HUDEP-2 (cell line): ENCODE measurements around the gene SRGAP3.
A peak's percentile ranks its signal among the peaks of the same experiment; 100 is the strongest.

ENCODE experiments used
- DNase-seq, 76 experiments: peaks; one replicate each; lab custom pipeline; 2025; ENCODE audit not compliant: unreplicated experiment in 76 of 76; lab: John Stamatoyannopoulos, UW

SRGAP3 gene

DNA sequence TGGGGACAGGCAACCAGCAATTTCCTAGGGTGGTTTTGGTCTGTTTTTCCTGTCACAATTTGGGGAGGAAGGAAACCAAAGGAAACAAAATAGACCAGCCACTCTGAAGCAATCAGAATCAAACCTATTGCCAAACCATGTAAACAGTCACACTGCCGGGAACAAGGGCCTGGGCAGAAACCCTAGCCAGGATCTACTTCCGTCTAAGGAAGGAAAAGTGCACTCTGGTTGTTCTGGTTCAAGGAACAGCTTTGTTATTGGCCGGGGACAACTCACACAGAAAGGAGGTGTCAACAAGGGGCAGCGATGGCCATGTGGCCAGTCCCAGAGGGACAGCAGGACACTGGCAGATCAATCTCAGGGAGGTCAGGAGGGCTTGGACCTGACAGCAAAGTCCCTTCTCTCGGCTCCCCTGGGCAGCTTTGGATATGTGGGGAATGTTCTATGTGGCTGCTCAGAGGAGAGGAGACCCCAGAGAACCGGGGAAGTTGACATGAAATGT, 268.6 kb downstream of the SRGAP3 start:
- no peak for DNase-seq

DNA sequence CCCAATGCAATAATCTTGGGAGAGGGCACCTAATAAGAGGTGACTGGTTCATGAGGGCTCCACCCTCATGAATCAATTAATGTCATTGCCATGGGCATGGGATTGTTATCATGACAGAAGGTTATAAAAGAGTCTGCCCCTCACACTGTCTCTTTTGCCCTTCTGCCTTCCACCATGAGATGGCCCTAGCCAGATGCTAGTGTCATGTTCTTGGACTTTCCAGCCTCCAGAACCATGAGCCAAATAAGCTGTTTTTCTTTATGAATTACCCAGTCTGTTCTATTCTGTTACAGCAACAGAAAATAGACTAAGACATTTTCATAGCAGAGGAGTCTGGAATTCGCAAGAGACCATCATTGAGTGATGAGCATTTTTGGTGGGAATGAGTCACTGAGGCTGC, 270.2 kb downstream of the SRGAP3 start:
- DNase-seq = no peak

DNA sequence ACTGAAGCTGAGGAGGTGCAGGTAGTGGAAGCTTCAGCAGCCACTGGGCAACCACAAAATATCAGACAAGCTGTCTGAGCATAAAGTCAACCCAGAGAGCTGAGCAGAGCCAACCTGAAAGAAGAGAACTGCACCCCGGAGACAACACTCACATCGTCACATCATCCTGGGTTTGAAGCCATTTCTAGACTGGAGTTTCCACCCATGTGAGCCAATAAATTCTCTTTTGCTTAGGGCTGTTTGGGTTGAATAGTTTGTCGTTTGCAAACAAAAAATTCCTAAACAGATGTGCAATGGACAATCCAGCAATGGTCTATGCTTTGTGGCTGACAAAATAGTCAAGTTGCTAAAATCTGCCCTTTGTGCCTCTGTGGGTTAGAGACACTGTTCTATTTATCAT, 270.9 kb downstream of the SRGAP3 start:
- no peak for DNase-seq

DNA sequence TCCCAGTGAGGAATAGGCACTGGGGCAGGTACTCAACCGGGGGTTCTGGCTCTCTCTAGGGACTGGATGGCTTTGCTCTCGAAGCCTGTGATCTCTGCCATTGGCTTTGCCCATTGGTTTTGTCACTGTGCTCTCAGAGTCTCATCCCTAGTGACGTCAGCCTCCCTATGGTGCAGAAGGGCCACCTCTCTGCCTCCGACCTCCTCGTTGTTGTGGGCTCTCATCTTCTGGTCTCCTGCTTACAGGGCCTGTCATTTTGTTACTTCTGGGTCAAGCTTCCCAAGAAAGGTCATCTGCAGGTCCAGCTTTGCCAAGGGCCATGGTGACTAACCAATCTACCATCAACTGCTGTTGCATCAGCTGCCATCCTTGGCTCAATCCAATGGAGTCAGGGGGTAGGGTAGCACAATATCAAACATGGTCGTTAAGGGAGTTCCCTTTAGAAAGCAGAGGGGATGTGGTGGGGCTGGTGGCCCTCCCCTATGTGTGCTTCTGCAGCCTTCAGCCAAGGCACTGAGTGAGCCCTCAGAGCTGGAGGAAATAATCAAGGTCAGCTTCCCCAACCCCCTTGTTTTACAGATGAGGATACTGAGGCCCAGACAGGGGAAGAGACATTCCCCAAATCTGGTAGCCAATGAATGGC, 272.8 kb downstream of the SRGAP3 start:
- no peak for DNase-seq

DNA sequence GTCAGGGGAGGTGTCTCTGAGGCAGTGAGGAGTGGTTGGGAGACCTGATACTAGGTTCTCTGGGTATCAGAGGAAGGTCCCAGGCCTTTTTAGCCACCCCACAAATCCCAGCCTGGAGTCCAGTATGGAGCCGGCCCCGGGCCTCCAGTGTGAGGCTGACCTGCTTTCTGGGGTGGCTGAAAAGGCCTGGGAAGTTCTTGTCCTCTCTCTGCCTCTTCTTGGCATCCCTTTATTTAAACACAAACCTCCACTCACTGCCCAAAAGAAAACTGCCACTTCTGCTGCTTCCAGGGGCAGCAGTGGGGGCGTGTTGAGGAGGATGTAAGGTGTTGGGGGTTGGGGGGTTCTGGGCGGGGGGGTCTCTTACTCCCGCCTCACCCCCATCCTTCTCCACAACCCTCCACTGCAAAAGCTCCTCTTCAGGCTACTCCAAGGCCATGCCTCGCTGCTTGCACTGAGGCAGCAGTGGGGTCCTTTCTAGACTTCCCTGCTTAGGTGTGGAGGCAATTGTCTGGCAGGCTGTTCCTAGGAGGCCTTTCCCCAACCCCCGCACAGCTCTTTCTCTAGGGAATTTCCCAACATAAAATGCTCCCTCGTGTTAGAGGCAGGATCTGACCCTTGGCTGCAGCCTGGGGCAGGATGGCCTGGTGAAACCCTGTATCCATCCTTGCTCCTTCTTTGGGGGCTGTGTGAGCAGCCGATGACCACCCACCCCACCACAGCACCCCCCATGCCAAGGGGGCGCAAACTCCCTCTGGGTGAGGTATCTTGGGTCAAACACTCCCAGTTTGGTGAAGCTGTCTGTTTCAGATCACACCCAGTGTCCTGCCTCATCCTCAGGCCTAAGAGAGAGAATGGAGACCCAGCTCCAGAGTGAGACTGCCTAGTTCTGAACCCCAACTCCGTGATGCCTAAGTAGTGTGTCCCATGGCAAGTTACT, 274.1 kb downstream of the SRGAP3 start:
- no peak for DNase-seq

DNA sequence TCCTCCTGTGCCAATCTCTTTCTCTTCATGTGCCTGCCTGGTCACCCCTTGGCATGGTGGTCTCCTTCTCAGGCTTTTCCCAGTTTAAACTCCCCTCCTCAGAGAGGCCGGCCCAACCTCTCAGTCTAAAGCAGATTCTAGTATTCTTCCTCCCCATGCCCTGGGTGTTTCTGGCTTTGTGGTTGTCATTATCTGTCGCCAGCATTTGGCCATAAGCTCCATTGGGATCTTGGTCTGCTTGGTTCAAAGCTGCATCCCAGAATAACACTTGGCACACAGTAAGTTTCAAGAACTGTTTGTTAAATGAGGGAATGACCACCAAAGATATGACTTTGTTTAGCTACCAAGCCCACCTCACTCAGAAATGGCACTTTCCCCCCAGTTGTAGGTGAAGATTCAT, 275.0 kb downstream of the SRGAP3 start:
- no peak for DNase-seq

DNA sequence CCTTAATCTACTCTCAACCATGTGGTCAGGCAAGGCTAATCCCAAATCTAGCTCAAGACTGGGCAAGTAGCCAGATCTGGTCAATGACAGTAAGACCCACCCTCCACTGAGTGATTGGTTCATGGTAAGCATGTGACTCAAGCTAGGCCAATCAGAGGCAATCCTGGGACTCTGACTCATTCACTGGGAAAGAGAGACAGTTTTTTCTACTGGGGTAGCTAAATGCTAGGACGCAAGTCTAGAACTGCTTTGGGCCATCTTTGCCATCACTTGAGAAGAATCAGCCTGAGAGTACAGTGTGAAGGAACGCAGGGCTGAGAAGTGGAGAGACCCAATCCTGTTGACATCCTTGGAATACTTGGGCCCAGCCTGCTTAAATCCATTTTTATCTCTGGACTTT, 276.8 kb downstream of the SRGAP3 start:
- peak in 40 of 76 experiments; percentile 2 to 66 (median 20) for DNase-seq

DNA sequence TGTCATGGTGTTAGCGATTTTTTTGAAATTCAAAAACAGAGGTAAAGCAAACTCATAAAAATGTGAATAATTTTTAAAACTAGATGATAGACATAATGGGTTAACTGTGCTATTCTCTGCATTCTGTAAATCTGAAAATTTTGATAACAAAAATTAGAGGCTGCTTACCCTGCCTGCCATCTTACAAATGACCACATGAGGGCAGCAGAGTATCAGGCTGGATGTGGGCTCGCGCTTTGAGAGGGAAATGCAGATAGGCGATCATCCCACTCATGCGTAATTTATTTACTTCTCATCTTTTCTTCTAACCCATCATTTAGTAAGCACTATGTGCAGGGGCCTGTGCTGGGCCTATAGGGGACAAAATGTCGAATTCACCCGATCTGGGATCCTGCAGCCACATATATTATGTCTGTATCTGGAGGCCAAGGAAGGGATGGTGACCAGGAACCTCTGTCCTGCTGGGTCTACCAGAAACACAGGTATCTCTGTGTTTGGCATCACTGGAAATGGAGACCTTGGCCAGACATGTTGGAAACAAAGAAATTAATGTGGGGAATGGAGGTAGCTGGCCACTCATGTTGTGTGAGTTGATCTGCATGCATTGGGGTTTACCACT, 278.4 kb downstream of the SRGAP3 start:
- peak in 51 of 76 experiments; percentile 9 to 67 (median 33) for DNase-seq

DNA sequence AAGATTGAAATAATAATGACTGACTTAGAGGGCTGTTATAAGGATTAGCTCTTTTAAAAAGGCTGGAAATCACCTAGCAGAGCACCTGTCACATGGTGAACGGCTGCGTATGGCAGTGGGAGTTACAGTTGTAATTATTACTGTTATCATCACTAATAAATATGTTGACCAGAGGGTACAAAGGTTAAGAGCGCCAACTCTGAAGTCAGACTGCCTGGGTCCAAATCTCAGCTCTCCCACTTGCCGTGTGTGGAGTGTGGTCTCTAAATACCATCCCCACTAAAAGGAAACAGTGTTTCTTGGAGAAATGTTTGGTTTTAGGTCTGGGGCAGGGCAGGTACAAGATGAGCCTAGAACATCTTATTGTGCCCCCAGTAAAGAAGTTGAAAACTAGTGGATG, 280.2 kb downstream of the SRGAP3 start:
- DNase-seq = no peak

DNA sequence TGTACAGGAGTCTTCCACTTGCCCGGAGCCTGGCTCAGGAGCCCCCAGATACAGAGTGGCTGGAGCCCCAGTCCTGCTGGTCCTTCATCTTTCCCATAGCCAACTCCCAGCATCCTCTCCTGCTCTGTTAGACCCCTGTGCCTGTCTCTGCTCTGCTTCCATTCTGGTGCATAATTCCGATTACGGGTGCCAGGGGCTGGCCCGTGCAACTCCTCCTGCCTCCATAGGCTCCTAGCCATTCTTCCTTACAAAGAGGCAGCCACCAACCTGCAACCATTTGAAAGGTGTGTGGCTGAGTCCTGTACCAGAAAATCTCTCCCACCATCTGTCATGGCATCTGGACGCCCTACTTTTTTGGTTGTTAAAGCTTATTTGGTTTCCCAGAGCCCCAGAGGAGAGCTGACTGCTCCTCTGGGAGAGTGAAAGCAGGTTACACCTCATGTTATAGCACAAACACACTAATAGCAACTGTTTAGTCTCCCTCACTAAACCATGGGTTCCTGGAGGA, 281.0 kb downstream of the SRGAP3 start:
- no peak for DNase-seq

DNA sequence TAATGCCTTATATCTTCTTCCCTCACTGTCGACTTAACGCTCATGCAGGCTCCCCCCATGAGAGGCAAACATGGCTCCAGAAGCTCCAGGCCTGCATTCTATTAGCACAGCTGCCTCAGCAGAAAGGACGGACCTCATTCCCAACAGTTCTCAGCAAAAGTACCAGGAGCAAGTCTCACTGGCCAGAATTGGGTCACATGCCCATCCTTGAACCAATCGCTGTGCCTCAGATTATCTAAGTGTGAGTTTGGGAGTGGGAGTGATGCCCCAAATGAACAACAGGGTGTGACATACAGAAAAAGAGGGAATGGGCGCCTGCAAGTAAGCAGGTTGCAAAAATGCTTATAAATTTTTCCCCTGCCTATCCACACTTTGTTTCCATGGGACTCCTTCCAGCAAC, 281.9 kb downstream of the SRGAP3 start:
- no peak for DNase-seq

DNA sequence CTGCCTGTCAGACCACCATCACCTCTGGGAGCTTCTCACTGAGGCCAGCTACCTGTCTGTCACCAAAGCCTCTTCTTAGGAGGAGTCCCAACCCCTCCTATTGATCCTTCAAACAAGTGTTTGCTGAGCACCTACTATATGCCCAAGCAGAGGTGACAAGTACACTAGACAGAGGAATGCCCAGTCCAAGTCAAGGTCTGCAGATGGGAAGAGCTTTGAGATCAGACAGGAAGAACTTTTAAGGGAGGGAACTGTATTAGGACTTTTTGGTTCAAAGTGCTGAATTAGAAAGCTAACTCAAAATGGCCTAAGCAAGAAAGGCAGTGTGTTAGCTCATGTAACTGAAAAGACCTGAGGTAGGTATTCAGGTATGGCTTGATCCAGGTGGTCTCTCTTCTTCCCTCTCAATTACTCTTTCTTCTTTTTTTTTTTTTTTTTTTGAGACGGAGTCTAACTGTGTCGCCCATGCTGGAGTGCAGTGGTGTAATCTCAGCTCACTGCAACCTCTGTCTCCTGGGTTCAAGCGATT, 282.6 kb downstream of the SRGAP3 start:
- DNase-seq = no peak

DNA sequence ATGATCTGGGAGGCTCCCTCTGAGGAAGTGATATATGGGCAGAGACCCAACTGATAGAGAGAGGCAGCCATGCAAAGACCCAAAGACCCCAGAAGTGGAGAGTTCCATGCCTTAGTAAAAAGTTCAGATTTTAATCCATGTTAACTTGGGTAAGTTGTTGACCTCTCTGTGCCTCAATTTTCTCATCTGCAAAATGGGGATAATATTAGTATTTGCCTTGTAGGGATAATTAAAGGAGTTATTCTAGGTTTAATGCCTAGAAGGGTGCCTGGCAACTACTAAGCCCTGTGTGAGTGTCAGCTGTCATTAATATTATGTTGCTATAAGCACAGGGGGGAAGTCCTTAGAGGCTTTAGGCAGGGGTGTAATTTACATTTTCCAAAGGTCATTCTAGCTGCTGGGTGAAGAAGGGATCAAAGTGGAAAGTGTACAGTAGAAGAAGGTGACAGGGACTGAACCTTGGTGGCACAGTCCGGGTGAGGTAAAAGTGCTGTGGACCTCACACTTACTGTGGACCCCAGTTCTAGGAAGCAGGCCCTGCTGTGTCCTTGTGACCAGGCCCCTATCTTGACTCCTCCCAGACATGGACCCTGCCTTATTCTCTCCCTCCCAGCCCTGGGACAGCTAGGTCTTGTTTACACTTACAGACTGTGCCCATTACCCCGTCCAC, 283.2 kb downstream of the SRGAP3 start:
- DNase-seq = no peak

DNA sequence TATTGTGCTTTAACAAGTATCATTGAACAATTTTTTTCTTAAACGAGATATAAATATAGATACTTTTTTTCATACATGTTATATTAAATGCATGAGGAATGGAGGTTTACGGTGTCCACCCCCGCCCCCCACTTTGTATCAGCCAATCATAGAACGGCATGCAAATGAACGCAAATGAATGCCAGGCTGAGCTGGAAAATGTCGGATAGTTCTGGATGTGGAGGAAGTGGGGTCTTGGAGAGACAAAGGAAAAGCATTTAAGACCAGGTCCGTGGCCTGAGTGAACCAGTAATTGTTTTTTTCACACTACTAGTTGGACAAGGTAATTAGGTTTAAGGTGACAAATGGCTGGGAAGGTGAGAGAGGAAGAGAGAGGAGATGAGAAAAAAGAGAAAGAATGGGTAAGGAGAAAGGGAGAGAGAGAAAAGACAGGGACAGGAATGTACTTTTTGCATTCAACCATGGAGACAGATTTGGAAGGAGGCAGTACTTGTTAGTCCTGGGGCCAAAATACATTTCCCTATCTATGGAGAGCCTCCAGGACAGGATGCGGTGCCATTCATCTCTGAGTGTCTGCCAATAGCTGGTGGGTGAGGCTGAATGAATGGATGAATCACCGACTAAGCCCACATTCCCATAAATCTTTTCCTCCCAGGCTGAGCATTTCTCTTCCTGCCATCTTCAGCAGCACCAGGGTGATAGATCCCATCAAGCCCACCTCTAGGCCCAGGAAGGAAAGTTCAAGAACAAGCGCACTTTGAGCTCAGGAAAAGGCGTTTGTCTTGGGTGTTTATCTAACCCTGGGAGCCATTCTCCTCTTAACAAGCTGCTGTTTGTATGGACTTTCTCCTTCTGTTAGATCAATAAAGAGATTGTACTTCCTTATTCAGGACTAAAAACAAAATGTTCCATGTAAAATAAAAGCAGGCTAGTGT, 284.7 kb downstream of the SRGAP3 start:
- no peak for DNase-seq

DNA sequence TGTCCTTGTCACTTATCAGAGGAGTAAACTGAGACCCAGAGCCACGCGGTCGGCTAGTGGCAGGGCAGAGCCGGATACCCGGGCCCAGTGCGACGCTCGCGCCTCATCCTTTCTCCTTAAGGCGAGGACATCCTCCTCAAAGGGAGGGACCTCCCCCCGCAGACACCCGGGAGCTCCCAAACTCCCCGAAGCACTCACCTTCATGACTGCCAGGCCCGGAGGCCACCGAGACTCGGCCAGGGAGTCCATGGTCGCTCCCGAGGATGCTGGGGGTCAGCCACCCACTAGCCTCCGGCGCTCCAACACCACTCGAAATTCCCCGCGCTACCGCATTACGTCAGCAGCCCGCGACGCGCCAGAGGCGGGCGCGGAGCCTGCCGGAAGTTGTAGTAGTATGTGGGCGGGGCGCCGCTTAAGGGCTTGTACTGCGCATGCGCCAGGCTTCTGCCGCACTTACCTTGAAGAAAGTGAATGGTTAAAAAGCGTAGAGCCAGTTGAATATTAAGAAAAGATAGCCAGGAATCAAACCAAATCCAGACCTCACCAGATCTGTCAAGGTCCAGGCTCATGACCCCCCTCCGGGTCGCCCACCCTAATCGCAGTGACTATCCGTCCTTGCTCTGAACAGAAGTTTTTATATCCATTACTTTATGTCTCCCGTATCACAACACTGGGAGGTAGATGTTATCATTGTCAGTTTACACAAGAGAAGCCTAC, 286.2 kb downstream of the SRGAP3 start, which contains the start of gene RAD18:
Gene RAD18 (minus strand): TSS at position 336 of the 717 bp plus-strand sequence. CDS start 87 bp downstream, at position 249.
- peak in 74 of 76 experiments; percentile 32 to 93 (median 82) for DNase-seq

DNA sequence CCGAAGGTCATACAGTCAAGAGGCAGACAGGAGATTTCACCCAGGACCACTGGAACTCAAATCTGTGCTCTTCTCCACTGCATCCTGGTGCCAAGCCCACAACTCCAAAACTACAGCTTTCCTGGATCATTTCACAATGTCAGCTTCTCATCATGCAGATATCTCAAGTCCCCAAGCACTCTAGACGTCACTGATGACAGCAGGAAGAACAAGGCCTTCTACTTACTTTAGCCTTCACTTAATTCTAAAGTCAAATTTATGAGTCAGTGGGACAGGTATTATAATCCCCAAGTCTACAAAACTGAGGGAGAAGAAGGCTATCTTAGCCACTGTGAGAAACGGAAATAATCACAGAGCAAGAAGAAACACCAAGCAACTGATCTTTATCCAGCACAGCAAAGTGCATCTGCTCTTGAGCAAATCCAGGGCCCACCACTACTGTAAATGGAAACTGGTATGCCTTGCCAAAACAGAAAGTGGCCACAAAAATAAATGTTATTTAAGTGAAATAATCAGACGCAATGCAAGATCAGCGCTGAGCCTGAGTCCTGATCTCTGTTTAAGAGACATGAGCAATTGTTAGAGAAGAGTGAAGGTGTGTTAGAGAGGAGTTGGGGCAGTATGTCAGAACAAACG, 287.1 kb downstream of the SRGAP3 start:
- peak in 3 of 76 experiments; percentile 3 to 23 (median 4) for DNase-seq

DNA sequence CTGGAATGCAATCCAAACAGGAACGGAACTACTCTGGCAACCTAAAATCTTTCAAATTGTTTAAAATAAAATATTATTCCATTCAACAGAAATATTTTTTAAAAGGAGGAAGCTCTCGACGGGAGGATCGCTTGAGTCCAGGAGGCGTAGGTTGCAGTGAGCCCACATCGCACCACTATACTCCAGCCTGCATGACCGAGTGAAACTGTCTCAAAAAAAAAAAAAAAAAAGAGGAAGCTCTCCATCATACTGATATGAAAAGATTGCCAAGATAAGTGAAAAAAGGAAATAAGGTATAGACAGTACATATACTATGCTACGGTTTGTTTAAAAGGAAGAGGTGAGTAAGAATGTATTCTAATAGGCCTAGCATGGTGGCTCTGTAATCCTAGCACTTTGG, 289.8 kb downstream of the SRGAP3 start:
- peak in 7 of 76 experiments; percentile 2 to 30 (median 9) for DNase-seq
